Measurements from ENCODE around the gene QSOX1.

The QSOX1 gene

DNA sequence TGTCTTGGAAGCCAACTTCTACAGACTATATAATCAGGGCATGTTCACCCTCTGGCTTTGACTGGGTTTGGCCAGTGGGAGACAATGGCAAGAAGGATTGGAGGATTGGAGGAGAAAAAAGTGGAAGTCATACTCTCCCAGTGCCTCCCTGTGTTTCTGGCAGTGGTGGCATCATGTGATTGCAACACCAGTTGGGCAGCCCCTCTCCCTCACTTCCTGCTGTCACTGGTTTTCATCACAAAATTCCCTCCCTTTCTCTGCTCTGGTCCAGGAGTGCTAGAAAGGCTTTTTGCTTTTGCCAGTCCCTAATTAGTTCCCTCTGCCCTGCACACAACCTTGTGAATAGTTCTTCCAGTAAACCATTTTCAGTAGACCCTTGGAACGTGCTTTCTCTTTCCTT is 3.7 kb upstream of the QSOX1 start:
- DNase-seq = no peak

- no peak for DNase-seq
These were observed 3.2 kb upstream of the QSOX1 start for GRCh38 chr1:180151508-180151907.

GRCh38 chr1:180152588-180152987 is 2.1 kb upstream of the QSOX1 start:
- no peak for DNase-seq

- DNase-seq = no peak
These were observed 1.6 kb upstream of the QSOX1 start for GRCh38 chr1:180153032-180153431.

GRCh38 chr1:180154003-180154324 is 705 bp upstream of the QSOX1 start:
- DNase-seq = no peak

DNA sequence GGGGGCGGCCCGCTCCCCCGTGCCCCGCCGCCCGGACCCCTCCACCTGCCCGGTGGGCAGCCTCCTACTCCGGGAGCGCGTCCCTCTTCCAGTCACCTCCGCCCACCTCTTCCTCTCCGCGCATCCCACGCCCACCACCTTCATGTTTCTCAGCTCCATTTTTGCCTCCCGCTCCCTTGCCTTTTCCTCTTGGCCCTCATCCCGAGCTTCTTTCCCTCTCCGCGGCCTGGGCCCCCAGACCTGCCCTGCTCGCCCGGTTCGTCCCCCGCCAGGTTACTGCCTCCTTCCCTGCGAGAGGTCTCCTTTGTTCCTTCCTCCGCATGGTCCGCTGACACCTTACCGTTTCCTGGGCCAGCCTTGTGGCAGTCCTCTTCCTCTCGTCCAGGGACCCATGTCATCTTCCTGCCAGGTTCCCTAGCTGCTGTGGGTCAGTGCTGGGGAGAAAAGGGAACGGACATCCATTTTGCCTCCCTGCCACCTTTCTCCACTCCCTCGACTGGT is 563 bp downstream of the QSOX1 start:
- peak; percentile 32 for DNase-seq

DNA sequence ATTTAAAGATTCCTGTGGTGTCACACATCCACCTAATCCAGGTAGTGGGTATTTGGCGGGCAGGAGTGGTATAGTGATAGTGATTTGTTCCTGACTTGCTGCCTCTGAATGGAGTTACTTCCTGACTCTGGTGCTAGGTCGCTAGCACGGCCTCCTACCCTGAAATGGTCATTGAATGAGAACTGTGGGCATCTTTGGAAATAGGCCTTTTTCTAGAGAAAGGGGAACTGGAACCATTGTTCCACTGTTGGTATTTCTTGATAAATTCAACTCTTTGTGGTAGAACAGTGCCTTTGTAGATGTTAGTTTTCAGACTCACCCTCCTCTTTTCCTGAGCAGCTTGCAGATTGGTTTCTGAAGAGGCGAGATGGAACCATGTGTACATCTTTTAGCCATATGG is 1.5 kb downstream of the QSOX1 start:
- DNase-seq = no peak

- DNase-seq = no peak
These were observed 2.0 kb downstream of the QSOX1 start for GRCh38 chr1:180156631-180157091.

GRCh38 chr1:180157108-180157507 is 2.4 kb downstream of the QSOX1 start:
- no peak for DNase-seq

DNA sequence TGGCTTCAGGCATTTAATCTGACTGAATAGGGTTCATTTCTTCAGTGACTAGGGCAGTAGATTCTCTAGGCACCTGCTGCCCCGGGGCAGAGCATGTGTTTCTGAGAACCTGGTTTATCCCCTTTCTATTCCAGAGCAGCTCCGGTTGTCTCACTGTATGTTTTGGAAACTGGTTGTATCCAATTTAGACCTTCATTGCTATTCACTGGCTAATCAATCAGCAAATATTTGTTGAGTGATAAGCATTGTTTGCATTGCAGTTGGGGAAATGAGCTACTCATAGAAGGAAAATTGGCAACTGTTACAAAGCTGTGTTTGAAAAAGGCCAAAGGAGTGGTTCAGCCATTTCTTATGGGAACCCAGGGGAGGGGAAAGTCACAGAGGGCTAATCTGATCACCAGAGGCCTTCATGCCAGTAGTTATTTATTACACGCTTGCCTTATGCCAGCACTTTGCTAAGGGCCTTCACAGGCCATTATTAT is 2.9 kb downstream of the QSOX1 start:
- DNase-seq = no peak

GRCh38 chr1:180158149-180159147 is 3.8 kb downstream of the QSOX1 start:
- no peak for DNase-seq

- DNase-seq = no peak
These were observed 5.7 kb downstream of the QSOX1 start for GRCh38 chr1:180160357-180160756.

DNA sequence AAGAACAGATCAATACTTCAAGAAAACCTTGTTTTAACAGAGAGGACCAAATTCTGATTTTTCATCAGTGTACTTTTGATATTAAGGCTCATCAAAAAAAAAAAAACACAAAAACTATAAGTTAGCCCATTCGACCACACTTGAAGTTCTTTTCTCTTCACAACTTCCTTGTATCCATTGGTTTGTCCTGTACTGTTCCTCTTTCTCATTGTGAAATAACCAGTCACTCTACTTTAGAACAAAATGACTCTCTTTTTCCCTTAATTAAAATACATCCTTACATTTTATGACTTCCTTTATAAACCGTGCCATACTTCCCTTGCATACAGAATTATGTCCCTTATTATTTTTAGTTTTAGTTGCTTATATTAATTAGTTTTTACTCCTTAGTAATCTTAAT is 8.4 kb downstream of the QSOX1 start:
- no peak for DNase-seq

- DNase-seq = no peak
These were observed 10.4 kb downstream of the QSOX1 start for GRCh38 chr1:180165096-180165495.

DNA sequence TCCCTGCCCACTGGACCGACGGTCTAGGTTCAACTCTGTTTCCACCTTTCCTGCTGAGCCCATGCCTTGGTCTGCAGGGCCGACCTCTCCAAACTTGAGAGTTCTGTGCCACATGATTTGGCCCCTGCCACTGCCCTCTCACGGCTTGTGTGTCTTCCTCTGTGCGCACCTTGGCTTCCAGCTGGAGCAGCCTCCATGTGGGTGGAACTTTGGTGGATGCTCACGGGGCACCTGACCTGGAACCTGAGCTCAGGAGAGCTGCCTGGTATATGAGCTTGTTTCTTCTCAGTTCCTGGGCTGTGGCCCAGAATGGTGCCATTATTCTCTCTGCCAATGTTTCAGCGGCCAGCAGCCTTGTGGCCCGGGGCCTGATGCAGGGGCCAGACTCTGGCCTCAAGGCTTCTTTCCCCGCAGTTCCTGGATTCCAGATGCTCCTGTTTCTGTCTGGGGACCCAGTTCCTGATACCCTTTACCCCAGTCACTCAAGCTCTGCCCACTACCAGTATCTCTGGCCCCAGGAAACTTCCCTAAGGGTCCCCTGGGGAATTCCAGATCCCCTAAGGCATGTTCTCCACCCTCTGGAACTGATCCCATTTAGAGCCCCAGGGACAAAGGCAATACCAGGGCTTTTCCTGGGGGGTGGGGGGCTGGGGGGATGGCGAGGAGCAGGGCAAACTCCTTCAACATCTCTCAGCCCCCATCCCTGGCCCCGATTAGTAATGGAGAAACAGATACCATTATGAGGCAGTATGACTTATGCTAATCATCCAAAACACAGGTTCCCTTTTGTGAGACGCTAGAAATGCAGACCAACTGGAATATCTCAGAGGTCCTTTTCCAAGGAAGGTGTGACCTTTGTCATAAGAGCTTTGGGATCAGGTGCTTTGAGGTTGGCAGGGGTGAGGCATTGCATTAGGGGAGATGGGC is 11.1 kb downstream of the QSOX1 start:
- DNase-seq = no peak

GRCh38 chr1:180166436-180166800 is 11.7 kb downstream of the QSOX1 start:
- DNase-seq = no peak

DNA sequence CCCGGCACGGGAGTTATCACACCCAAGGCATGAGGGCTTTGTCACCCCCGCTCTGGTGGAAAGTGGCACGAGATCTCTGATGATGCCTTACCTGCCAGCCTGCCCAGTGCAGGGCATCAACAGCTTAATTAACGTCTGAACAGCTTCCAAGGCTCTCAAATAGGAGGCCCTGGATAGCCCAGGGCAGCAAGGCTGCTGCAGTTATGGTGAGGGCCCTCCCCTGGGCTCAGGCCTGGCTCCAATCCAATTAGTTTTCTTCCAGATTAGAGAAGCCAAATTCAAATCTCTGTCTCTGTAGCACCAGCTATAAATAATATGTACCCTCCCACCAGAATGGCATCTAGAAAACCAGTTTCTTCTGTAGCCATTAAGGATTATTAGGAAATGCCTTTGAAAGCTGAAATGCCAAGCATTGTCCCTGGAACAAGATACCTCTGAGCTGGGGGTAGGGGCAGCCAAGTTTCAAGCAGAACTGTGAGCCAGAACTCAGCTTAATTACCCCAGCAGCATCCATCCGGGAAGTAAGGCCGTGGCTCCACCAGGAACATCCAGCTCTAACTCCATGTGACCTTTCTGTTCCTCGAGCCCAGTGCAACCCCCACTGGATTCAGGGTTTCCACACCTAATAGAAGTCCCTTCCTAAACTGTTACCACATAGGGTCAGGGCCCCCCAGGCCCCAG is 12.5 kb downstream of the QSOX1 start:
- no peak for DNase-seq

GRCh38 chr1:180167721-180168467 is 13.2 kb downstream of the QSOX1 start:
- no peak for DNase-seq

- DNase-seq = peak; percentile 28
These were observed 14.3 kb downstream of the QSOX1 start for GRCh38 chr1:180168786-180169639.

DNA sequence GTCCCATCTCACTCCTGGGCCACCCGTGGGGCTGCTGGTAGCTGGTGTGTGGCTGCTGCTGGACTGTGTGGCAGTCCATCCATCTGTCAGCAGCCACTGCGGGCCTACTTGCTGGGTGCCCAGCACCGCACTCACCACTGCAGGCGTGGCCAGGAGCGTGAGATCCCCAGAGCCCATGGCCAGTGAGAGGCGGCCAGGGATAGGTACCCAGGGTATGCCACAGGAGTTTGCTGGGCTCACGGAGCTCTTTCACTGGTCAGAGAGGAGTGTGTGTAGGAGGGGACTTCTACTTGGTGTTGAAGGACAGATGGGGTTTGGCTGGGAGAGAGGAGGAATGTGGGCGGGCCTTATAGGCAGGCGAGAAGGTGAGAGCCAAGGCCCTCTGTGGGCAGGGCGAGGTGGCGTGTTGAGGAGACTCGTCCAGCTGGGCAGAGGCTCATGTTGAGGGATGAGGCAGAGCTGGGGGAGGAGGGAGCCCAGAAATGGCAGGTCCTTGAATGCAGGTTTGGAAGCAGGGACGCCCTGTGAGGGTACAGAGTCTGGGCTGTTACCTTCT is 15.0 kb downstream of the QSOX1 start:
- DNase-seq = no peak
